Neutrophil (primary cell): ENCODE results near the gene SDK2.

Experiments
- H3K27ac ChIP-seq: fragments of 200-600 bp; sonication (generic); 2 replicates; pipeline ENCODE4 v1.5.1; 2016; ENCODE audit warnings: mild to moderate bottlenecking, moderate library complexity
- H3K27me3 ChIP-seq: fragments of 200-600 bp; sonication (generic); 2 replicates; pipeline ENCODE4 v1.6.0; 2016; ENCODE audit warnings: mild to moderate bottlenecking
- H3K36me3 ChIP-seq: fragments of 200-600 bp; sonication (generic); 2 replicates; pipeline ENCODE4 v1.5.1; 2017
- H3K4me1 ChIP-seq, 2 experiments: fragments of 200-600 bp in 1 of 2; sonication (generic) in 1 of 2; 1 replicate in 1 of 2; 2 replicates in 1 of 2; pipeline versions ENCODE4 v1.5.1 to v1.6.1; 2013 to 2016; ENCODE audit warnings: low read depth in 1 of 2, low read length in 1 of 2, mild to moderate bottlenecking in 1 of 2, moderate library complexity in 1 of 2; ENCODE audit not compliant: control insufficient read depth in 1 of 2, insufficient read depth in 1 of 2
- H3K4me3 ChIP-seq, 2 experiments: fragments of 200-600 bp in 1 of 2; sonication (generic) in 1 of 2; 1 replicate in 1 of 2; 2 replicates in 1 of 2; pipeline ENCODE4 v1.5.1; 2013 to 2016; ENCODE audit warnings: low read depth in 1 of 2, low read length in 1 of 2, mild to moderate bottlenecking in 1 of 2, moderate library complexity in 1 of 2
- H3K9me3 ChIP-seq: fragments of 200-600 bp; sonication (generic); 2 replicates; pipeline ENCODE4 v1.5.1; 2016
- CTCF ChIP-seq: fragments of 200-600 bp; sonication (generic); IDR thresholded peaks from 2 replicates; pipeline ENCODE4 v1.5.1; 2016; ENCODE audit warnings: antibody characterized with exemption

The SDK2 gene

GRCh38 chr17:73342050-73342522 is 302.2 kb downstream of the SDK2 start:
- no peak for TF ChIP-seq CTCF
- no peaks in the 10 kb centered on the region for H3K27me3 ChIP-seq
- H3K27ac ChIP-seq: no peak overlapping the region
- H3K4me1 ChIP-seq: no peaks in the 10 kb centered on the region
- H3K4me3 ChIP-seq: no peak overlapping the region
- H3K9me3 ChIP-seq: no peaks in the 10 kb centered on the region
- no peaks in the 10 kb centered on the region for H3K36me3 ChIP-seq

- H3K4me1 ChIP-seq: no peaks in the 10 kb centered on the region
- no peak overlapping the region for H3K27ac ChIP-seq
- no peak for TF ChIP-seq CTCF
- H3K4me3 ChIP-seq: no peak overlapping the region
- H3K27me3 ChIP-seq: no peaks in the 10 kb centered on the region
- H3K9me3 ChIP-seq: no peaks in the 10 kb centered on the region
- no peaks in the 10 kb centered on the region for H3K36me3 ChIP-seq
Observed at GRCh38 chr17:73341350-73342049, 302.7 kb downstream of the SDK2 start.

- Histone ChIP-seq H3K36me3 (no peaks in the 10 kb centered on the region), H3K4me3 (no peak overlapping the region), H3K27ac (no peak overlapping the region), H3K27me3 (no peaks in the 10 kb centered on the region), H3K4me1 (no peaks in the 10 kb centered on the region), H3K9me3 (no peaks in the 10 kb centered on the region)
- no peak for TF ChIP-seq CTCF
Observed at GRCh38 chr17:73340093-73340596, 304.1 kb downstream of the SDK2 start.

- no peaks in the 10 kb centered on the region for H3K27me3 ChIP-seq
- H3K36me3 ChIP-seq: no peaks in the 10 kb centered on the region
- H3K9me3 ChIP-seq: no peaks in the 10 kb centered on the region
- H3K4me1 ChIP-seq: peaks cover 0 to 12% of the 10 kb centered on the region in 2 experiments
- no peak for TF ChIP-seq CTCF
- H3K4me3 ChIP-seq: no peak overlapping the region
- H3K27ac ChIP-seq: no peak overlapping the region
Observed at GRCh38 chr17:73338566-73339197, 305.6 kb downstream of the SDK2 start.

- Histone ChIP-seq H3K4me1 (peaks cover 0 to 12% of the 10 kb centered on the region in 2 experiments), H3K27ac (no peak overlapping the region), H3K27me3 (no peaks in the 10 kb centered on the region), H3K4me3 (no peak overlapping the region), H3K36me3 (no peaks in the 10 kb centered on the region), H3K9me3 (no peaks in the 10 kb centered on the region)
- no peak for TF ChIP-seq CTCF
Observed at GRCh38 chr17:73338050-73338521, 306.2 kb downstream of the SDK2 start.
